ENCODE measurements around the gene COL4A4. TPM values are rescaled to one million over a fixed set of nuclear protein-coding genes. Genes with fewer than 3 reads are reported as not detected.

Gene COL4A4
- total and polyA plus RNA-seq, 2 of the 4 experiments (the other 2 are of a cell fraction) = 0.02 TPM; not detected in 1

DNA sequence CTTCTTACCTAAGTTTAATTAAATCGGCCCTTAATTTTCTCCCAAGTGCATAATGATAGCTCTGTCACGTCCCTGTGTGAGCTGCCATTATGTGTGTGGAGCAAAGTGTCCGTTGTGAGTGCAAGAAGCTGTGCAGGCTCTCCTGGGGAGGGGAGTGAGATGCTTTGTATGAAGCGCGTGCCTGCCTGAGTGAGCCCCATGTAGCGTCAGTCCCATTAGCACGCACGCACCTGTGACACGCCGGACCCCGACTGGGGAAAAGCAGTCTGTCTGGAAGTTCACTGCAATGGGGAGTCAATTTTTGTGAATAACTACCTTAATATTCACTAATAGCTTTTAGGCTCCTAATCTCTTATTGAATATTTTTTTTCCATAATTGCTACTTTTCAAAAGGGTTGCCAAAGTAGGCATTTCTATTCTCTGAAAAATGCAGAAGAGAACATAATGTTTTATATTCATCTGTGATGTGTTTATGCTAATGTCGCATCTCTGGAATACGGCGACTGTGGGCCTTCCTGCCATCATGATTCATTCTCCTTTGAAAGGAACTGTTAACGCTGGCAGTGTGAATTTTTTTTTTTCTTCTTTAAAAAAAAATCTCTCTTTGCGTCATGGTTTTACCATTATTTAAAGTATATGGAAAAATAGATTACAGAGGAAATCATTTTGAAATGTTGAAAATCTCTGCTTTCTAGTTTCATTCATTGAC is 157.7 kb downstream of the COL4A4 start:
- Histone ChIP-seq H2BK15ac (ENCODE audit: low read depth, low read length) (no peak overlapping the region), H4K20me1 (ENCODE audit: insufficient read depth, low read length) (no peaks in the 10 kb centered on the region), H3K18ac (ENCODE audit: low read depth, low read length) (no peak overlapping the region), H3K9me3 (ENCODE audit: control insufficient read depth, insufficient read depth, low read length) (peaks cover 1% of the 10 kb centered on the region; the same call in 1 of the 2 replicates), H3K4me3 (ENCODE audit: insufficient read depth, low read depth, low read length) (no peak overlapping the region), H3K36me3 (ENCODE audit: control insufficient read depth, insufficient read depth, low read length) (no peaks in the 10 kb centered on the region), H3K79me1 (ENCODE audit: low read depth in 1 of 2, low read length in 2 of 2) (no peaks in the 10 kb centered on the region), H3K9me1 (ENCODE audit: insufficient read depth, low read length) (no peaks in the 10 kb centered on the region), H3K14ac (replicated peaks; ENCODE audit: low read depth, low read length) (no peak overlapping the region), H4K5ac (ENCODE audit: low read depth, low read length) (no peak overlapping the region), H4K91ac (ENCODE audit: insufficient read depth, low read depth, low read length) (no peak overlapping the region), H2BK20ac (ENCODE audit: low read depth, low read length) (no peak overlapping the region), H2AK5ac (ENCODE audit: low read depth, low read length) (no peak overlapping the region), H2AFZ (replicated peaks; ENCODE audit: low read length, poor library complexity) (no peak overlapping the region), H3K56ac (ENCODE audit: extremely low read depth, insufficient read depth, low read length) (no peak overlapping the region), H4K8ac (ENCODE audit: low read depth in 2 of 2, low read length in 2 of 2) (no peak overlapping the region), H3K4me2 (ENCODE audit: low read depth, low read length) (no peak overlapping the region), H2BK5ac (ENCODE audit: low read depth, low read length, poor library complexity, severe bottlenecking) (no peak overlapping the region), H3K4me1 (ENCODE audit: control insufficient read depth, insufficient read depth, low read length) (no peaks in the 10 kb centered on the region), H3K27me3 (ENCODE audit: control insufficient read depth, insufficient read depth, low read length) (no peaks in the 10 kb centered on the region), H3K9ac (ENCODE audit: low read depth, low read length) (no peak overlapping the region), H2AK9ac (replicated peaks; ENCODE audit: low read depth, low read length, poor library complexity) (no peak overlapping the region), H3K27ac (ENCODE audit: insufficient read depth, low read length) (no peak overlapping the region), H3K23ac (ENCODE audit: low read depth, low read length) (no peak overlapping the region), H3K4ac (ENCODE audit: low read depth, low read length) (no peak overlapping the region), H2BK120ac (ENCODE audit: low read depth, low read length) (no peak overlapping the region)
- no peak for DNase-seq
- ChIA-PET POLR2A (ENCODE audit: unreplicated experiment) (no interaction called here), CTCF (no interaction called here)
- in situ Hi-C loops (cut with MboI; ENCODE audit: low sequenced_read_pairs) = no loop called here
- WGBS, 2 experiments (ENCODE audit: extremely low coverage in 2 of 2, insufficient read length in 1 of 2) = no CpG with 5 or more reads among the region's 16 CpGs
- dilution Hi-C loops (cut with HindIII; ENCODE audit: low sequenced_read_pairs, unreplicated experiment) = no loop called here
- TF ChIP-seq, protein P1, sequence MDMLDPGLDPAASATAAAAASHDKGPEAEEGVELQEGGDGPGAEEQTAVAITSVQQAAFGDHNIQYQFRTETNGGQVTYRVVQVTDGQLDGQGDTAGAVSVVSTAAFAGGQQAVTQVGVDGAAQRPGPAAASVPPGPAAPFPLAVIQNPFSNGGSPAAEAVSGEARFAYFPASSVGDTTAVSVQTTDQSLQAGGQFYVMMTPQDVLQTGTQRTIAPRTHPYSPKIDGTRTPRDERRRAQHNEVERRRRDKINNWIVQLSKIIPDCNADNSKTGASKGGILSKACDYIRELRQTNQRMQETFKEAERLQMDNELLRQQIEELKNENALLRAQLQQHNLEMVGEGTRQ (IDR thresholded peaks at IDR 0.05; ENCODE audit: low read depth, low read length) = no peak
- TF ChIP-seq, protein P2, sequence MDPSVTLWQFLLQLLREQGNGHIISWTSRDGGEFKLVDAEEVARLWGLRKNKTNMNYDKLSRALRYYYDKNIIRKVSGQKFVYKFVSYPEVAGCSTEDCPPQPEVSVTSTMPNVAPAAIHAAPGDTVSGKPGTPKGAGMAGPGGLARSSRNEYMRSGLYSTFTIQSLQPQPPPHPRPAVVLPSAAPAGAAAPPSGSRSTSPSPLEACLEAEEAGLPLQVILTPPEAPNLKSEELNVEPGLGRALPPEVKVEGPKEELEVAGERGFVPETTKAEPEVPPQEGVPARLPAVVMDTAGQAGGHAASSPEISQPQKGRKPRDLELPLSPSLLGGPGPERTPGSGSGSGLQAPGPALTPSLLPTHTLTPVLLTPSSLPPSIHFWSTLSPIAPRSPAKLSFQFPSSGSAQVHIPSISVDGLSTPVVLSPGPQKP (IDR thresholded peaks at IDR 0.05; ENCODE audit: borderline replicate concordance, low read depth, low read length) = no peak
- TF ChIP-seq POLR2A (IDR thresholded peaks at IDR 0.05; ENCODE audit: low read depth, low read length) (no peak), RAD21 (IDR thresholded peaks at IDR 0.05; ENCODE audit: low read length) (no peak), SMC3 (IDR thresholded peaks at IDR 0.05; ENCODE audit: low read depth, low read length) (no peak)
- intact Hi-C loops (cut with micrococcal nuclease) = no loop called here
- BruUV-seq (replicated peaks) = no TSS peak
- no peak for ATAC-seq (ENCODE audit: low read depth)
